HG02678 (cell line): ENCODE results near the gene SEMA5B.

ENCODE experiments used
- ATAC-seq: cut with Tn5 transposase; IDR thresholded peaks from one replicate; pipeline ENCODE4 v1.9.1; 2021; ENCODE audit warnings: mild to moderate bottlenecking, moderate library complexity; ENCODE audit not compliant: unreplicated experiment

SEMA5B gene

GRCh38 chr3:123025642-123026521, 1.7 kb downstream of the SEMA5B start:
- ATAC-seq, result no peak

GRCh38 chr3:123024056-123024455, 3.5 kb downstream of the SEMA5B start:
- no peak for ATAC-seq

- no peak for ATAC-seq
Observed at GRCh38 chr3:123021996-123022510, 5.5 kb downstream of the SEMA5B start.

GRCh38 chr3:123021388-123021787, 6.2 kb downstream of the SEMA5B start:
- no peak for ATAC-seq

GRCh38 chr3:123020709-123021108, 6.9 kb downstream of the SEMA5B start:
- ATAC-seq, result no peak

DNA sequence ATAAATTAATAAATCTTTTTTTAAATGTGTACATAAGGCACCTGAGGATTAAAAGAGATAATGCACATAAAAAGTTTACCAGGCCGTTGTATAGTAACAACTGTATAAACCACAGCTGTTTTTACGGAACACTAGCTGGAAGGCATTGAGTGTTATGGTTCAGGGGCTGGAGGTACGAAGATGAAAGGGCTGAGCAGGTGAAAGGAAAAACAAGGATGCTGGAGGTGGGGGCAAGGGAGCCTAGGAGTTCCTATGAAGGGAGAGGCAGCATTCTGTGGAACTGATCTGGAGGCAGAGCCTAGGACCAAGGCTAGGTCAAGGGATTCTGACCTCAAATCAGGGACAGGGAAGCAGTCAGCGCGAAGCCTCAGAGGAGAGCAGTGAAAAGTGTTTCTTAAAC, 8.0 kb downstream of the SEMA5B start:
- no peak for ATAC-seq

GRCh38 chr3:123019161-123019560, 8.4 kb downstream of the SEMA5B start:
- ATAC-seq, result no peak

DNA sequence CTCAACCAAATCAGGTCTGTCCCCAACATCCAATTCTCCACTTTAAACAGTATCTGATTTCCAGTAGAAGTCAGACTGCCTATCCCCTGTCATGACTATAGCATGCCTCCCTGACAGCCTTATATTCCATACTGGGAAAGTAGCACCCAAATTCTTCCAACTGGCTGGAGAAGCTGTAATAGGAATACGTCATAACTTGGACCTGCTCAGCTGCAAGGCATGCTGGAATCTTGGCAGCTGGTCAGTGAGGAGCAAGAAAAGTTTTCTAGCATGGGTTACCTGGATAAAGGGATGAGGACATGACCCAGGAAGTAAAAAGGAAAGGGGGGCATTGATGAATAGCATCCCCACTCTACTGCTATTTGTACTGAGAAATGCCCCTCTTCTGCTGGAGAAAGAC, 8.9 kb downstream of the SEMA5B start:
- no peak for ATAC-seq

DNA sequence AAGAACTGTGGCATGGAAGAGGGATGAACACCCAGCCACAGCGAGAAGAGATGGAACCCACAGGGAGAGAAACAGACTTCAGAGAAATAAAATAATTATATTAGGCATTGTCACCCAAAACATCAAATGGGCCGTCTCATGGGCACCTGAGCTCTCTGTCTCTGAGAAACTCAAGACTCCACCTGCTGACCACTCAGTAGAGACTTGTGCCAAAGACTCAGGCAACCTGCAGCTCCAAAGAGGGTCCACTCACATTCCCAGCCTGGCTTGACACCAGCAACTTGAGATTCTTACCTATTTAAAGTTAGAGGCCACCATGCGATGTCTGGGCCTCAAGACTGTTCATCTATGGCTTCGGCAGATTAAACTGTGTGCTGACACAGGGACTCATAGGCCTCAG, 12.0 kb downstream of the SEMA5B start:
- no peak for ATAC-seq

- ATAC-seq, result no peak
Observed at GRCh38 chr3:123013876-123014275, 13.7 kb downstream of the SEMA5B start.

- ATAC-seq, result no peak
Observed at GRCh38 chr3:123012652-123013051, 14.9 kb downstream of the SEMA5B start.

GRCh38 chr3:123011447-123011846, 16.1 kb downstream of the SEMA5B start:
- ATAC-seq, result no peak

GRCh38 chr3:123008840-123009239, 18.7 kb downstream of the SEMA5B start:
- no peak for ATAC-seq

GRCh38 chr3:123006609-123007008, 21.0 kb downstream of the SEMA5B start:
- no peak for ATAC-seq

- no peak for ATAC-seq
Observed at GRCh38 chr3:123005291-123005690, 22.3 kb downstream of the SEMA5B start.

GRCh38 chr3:123004201-123004918, 23.2 kb downstream of the SEMA5B start:
- ATAC-seq, result no peak

DNA sequence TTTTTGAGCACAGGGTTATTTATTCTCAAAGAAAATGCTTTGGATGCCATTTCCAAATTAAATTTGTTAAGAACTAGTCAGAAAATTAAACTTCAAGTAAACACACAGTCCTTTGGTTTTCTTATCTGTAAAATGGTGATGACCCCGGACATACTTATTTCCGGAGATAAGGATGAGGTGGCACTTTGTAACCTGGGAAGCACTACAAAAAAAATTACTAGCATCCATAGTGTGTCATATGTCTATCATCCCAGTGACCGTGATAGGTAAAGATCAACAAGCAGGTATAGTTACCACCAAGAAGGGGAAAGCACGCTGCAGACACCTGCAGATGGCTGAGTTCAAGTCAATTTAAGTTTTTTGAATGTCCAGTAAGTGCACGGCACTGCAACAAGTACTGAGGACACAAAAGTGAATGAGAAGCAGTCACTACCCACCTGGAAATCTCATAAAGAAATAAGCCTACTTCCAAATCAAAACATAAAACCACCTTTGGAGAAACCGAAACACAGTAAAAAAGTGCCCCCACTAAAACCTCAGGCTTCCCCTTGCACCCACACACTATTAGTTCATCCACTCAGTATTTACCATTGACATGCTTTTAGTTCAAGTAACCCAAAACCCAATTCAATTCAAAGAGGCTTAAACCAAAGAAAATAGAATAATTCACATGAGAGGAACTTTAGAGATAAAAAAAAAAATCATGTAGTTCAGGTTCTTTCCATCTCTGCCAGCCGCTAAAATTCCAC, 24.6 kb downstream of the SEMA5B start:
- no peak for ATAC-seq

DNA sequence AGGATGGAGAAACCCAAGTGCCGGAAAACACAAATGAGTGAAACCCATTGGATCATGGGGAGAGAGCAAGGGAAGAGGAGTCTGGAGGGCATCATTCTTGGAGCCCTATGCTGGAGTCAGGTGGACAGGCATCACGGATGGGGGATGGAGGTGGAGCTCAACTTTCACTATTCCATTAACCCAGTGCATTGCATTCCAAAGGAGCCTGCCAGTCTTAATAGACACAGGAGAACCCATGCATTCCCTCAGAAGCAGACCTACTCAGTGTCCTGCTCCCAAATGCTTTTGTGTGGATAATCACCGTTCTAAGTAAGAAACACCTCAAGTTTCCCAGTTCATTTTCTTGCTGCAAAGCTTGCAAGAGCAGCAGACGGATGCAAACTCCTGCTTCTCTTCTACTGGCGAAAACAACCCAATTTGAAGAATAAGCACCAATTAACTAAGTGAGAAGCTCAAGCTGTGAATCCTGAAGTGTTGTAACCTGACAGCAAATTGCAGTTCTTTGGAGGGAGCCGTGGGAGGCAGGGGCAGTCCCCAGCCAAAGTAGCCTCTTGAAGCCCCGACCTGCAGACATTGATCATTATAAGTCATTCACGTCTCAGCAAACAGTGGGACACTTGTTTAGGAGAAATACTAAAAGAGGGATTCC, 25.3 kb downstream of the SEMA5B start:
- ATAC-seq, result no peak

DNA sequence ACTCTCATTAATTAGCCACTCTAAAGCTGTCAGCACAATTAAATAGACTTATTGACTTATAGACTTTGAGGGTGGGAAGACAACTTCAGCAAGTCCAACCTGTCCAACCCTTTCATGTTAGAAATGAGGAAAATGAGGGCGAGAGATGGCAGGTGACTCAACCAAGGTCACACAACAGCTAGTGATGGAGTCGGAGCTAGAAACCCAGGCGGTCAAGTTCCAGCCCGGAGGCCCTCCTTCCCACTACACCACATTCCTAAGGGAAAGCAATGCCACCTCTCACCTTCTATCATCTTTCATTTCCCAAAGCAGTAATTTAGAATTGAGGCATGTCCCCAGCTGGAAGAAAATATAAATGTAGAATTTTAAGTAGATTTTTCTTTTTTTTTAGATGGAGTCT, 28.7 kb downstream of the SEMA5B start:
- ATAC-seq, result no peak

DNA sequence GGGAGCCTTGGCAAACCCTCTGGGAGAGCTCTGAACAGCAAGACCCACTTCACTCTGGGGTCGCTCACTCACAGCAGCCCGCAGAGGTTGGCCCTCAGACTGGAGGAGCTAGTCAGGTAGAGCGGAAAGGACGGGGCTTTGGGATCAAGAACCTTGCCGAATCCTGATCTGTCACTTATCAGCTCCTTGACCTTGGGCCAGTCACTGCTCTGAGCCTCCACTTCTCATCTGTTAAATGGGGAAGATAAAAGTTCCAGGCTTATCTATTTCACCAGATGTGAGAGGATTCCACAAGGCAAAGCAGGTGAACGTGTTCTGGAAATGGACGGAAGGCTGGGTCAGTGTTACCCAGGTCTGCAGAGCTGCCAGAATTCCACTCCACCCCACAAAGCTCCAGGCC, 29.4 kb downstream of the SEMA5B start:
- ATAC-seq, result no peak
